DMS153 treated with DMSO at 0.1 percent for 48 hours (cell line): Measurements from ENCODE around the gene CYS1.
"Not testable (repeated sequence)": the region's sequence is repeated elsewhere in the genome, so short reads cannot be mapped to it uniquely, and the experiment has no call there.

ENCODE experiments used
- DNase-seq: peaks from one replicate; lab custom pipeline; 2025; ENCODE audit not compliant: unreplicated experiment; lab: John Stamatoyannopoulos, UW

The CYS1 gene

GRCh38 chr2:10094271-10094814, 14.1 kb upstream of the CYS1 start:
- DNase-seq: no peak

GRCh38 chr2:10091889-10092244, 11.7 kb upstream of the CYS1 start:
- not testable (repeated sequence) for DNase-seq

- no peak for DNase-seq
Observed at GRCh38 chr2:10091182-10091888, 11.1 kb upstream of the CYS1 start.

GRCh38 chr2:10089565-10090190, 9.5 kb upstream of the CYS1 start:
- DNase-seq: no peak

GRCh38 chr2:10087360-10087759, 7.1 kb upstream of the CYS1 start:
- DNase-seq: no peak

GRCh38 chr2:10086950-10087349, 6.7 kb upstream of the CYS1 start:
- DNase-seq: no peak

GRCh38 chr2:10085668-10086059, 5.5 kb upstream of the CYS1 start:
- DNase-seq: no peak

- no peak for DNase-seq
Observed at GRCh38 chr2:10085043-10085667, 4.9 kb upstream of the CYS1 start.

- no peak for DNase-seq
Observed at GRCh38 chr2:10084223-10084865, 4.1 kb upstream of the CYS1 start.

GRCh38 chr2:10083692-10084211, 3.5 kb upstream of the CYS1 start:
- no peak for DNase-seq

GRCh38 chr2:10083046-10083445, 2.8 kb upstream of the CYS1 start:
- no peak for DNase-seq

- DNase-seq: no peak
Observed at GRCh38 chr2:10080536-10081304, 509 bp upstream of the CYS1 start.

- DNase-seq: no peak
Observed at GRCh38 chr2:10079266-10079869, 843 bp downstream of the CYS1 start.

GRCh38 chr2:10078704-10079265, 1.4 kb downstream of the CYS1 start:
- no peak for DNase-seq

GRCh38 chr2:10078001-10078400, 2.2 kb downstream of the CYS1 start:
- DNase-seq: no peak

GRCh38 chr2:10076988-10077527, 3.2 kb downstream of the CYS1 start:
- DNase-seq: no peak

- DNase-seq: no peak
Observed at GRCh38 chr2:10076511-10076910, 3.7 kb downstream of the CYS1 start.

GRCh38 chr2:10075571-10076209, 4.5 kb downstream of the CYS1 start:
- no peak for DNase-seq

- no peak for DNase-seq
Observed at GRCh38 chr2:10075101-10075500, 5.1 kb downstream of the CYS1 start.
